Esophagus muscularis mucosa (tissue), 4 donors: Measurements from ENCODE around the gene CNTN5. TPM values are rescaled to one million over a fixed set of nuclear protein-coding genes. Genes with fewer than 3 reads are reported as not detected.
"Not testable (repeated sequence)": the region's sequence is repeated elsewhere in the genome, so short reads cannot be mapped to it uniquely, and the experiment has no call there.

Experiments used
- DNase-seq: peaks from one replicate; pipeline ENCODE4 v3.0.0-alpha.2; 2017; ENCODE audit errors: extremely low spot score
- H3K27ac ChIP-seq, 4 donors: fragments of 200-600 bp; sonication (generic); replicated peaks in 1 of 4; 1 replicate in 3 of 4; 2 replicates in 1 of 4; pipeline ENCODE4 v1.5.1; 2016 to 2019; ENCODE audit warnings: mild to moderate bottlenecking in 1 of 4
- H3K27me3 ChIP-seq, 4 donors: fragments of 200-600 bp; sonication (generic); one replicate each; pipeline versions ENCODE4 v1.5.1 to v1.6.0; 2016 to 2019
- H3K36me3 ChIP-seq, 4 donors: fragments of 200-600 bp; sonication (generic); one replicate each; pipeline ENCODE4 v1.5.1; 2016 to 2019
- H3K4me1 ChIP-seq, 4 donors: fragments of 200-600 bp; sonication (generic); one replicate each; pipeline ENCODE4 v1.5.1; 2016 to 2019
- H3K4me3 ChIP-seq, 4 donors: fragments of 200-600 bp; sonication (generic); 1 replicate in 2 of 4; 2 replicates in 2 of 4; pipeline ENCODE4 v1.5.1; 2016 to 2019; ENCODE audit warnings: mild to moderate bottlenecking in 4 of 4, moderate library complexity in 1 of 4
- H3K9me3 ChIP-seq, 4 donors: fragments of 200-600 bp; sonication (generic); 1 replicate in 3 of 4; 2 replicates in 1 of 4; pipeline ENCODE4 v1.5.1; 2016 to 2019
- CTCF ChIP-seq, 3 experiments: fragments of 200-600 bp in 2 of 3; fragments of 450-650 bp in 1 of 3; sonication (generic) in 2 of 3; IDR thresholded peaks; one replicate each; pipeline ENCODE4 v1.5.1; 2017 to 2019; ENCODE audit warnings: antibody characterized with exemption in 3 of 3, mild to moderate bottlenecking in 2 of 3, moderate library complexity in 1 of 3
- EP300 ChIP-seq: sonication (generic); formaldehyde crosslinking; IDR thresholded peaks from one replicate; pipeline ENCODE4 v1.6.1; 2017; ENCODE audit warnings: antibody characterized with exemption
- POLR2A ChIP-seq: fragments of 450-650 bp; IDR thresholded peaks from one replicate; pipeline ENCODE4 v1.6.1; 2017; ENCODE audit warnings: antibody characterized with exemption, moderate library complexity, mild to moderate bottlenecking, low read depth
- POLR2AphosphoS5 ChIP-seq, 2 donors: sonication (generic); formaldehyde crosslinking; IDR thresholded peaks; one replicate each; pipeline ENCODE4 v1.6.1; 2017; ENCODE audit warnings: antibody characterized with exemption in 2 of 2
- WGBS: methylation state at CpG from one replicate; pipeline ENCODE4 v1.1.5; 2018; 5-methylcytosine and 5-hydroxymethylcytosine counted together
- intact Hi-C: fragments of 100-400 bp; cut with DNase I; formaldehyde crosslinking; loops from one replicate; pipeline ENCODE4 v1.15.1; 2023
- total RNA-seq, 4 donors: library from RNA; depleted of rRNA; stranded (reverse); fragments of >200 nt; gene quantifications; one replicate each; pipeline versions ENCODE4 v1.1.0 to v1.2.1, GENCODE V29; 2016

CNTN5 gene
- total RNA-seq, 4 donors from 2014 or later, result 0.06 TPM; not detected in 3

- intact Hi-C loops, result no loop called here
- TF ChIP-seq POLR2A, result no peak
- TF ChIP-seq EP300, result no peak
- TF ChIP-seq POLR2AphosphoS5 (IDR thresholded peaks at IDR 0.05), result no peak
- no peak for TF ChIP-seq CTCF (IDR thresholded peaks at IDR 0.05)
- 52% methylated on average over 5 of the region's 5 CpGs for WGBS
- no peak for DNase-seq
- Histone ChIP-seq H3K36me3 (no peaks in the 10 kb centered on the region), H3K4me1 (no peaks in the 10 kb centered on the region), H3K4me3 (no peak overlapping the region), H3K9me3 (no peaks in the 10 kb centered on the region), H3K27me3 (no peaks in the 10 kb centered on the region), H3K27ac (no peak overlapping the region)
These were observed 1219.3 kb downstream of the CNTN5 start for GRCh38 chr11:100240025-100240539.

GRCh38 chr11:100247704-100248103 is 1227.0 kb downstream of the CNTN5 start:
- 90% methylated on average over 1 of the region's 1 CpG for WGBS
- Histone ChIP-seq H3K4me3 (no peak overlapping the region), H3K4me1 (no peaks in the 10 kb centered on the region), H3K36me3 (no peaks in the 10 kb centered on the region), H3K9me3 (no peaks in the 10 kb centered on the region), H3K27ac (no peak overlapping the region), H3K27me3 (no peaks in the 10 kb centered on the region)
- intact Hi-C loops, result no loop called here
- TF ChIP-seq CTCF (IDR thresholded peaks at IDR 0.05), result no peak
- TF ChIP-seq EP300, result no peak
- no peak for TF ChIP-seq POLR2AphosphoS5 (IDR thresholded peaks at IDR 0.05)
- no peak for TF ChIP-seq POLR2A
- DNase-seq, result no peak

- not testable (repeated sequence) for H3K4me3 ChIP-seq, H3K4me1 ChIP-seq, H3K36me3 ChIP-seq, H3K9me3 ChIP-seq, H3K27me3 ChIP-seq, DNase-seq, H3K27ac ChIP-seq
- intact Hi-C loops, result loop anchor here (10.0 kb wide), 1 partner anchor 713 kb away; no protein-coding TSS in a partner anchor
- WGBS, result 95% methylated on average over 1 of the region's 6 CpGs
These were observed 1236.6 kb downstream of the CNTN5 start for GRCh38 chr11:100257238-100257803.

GRCh38 chr11:100269516-100269915 is 1248.8 kb downstream of the CNTN5 start:
- no peaks in the 10 kb centered on the region for H3K36me3 ChIP-seq
- intact Hi-C loops, result no loop called here
- no peaks in the 10 kb centered on the region for H3K4me1 ChIP-seq
- no peak overlapping the region for H3K27ac ChIP-seq
- TF ChIP-seq EP300 (no peak), CTCF (IDR thresholded peaks at IDR 0.05) (no peak), POLR2A (no peak), POLR2AphosphoS5 (IDR thresholded peaks at IDR 0.05) (no peak)
- DNase-seq, result no peak
- WGBS, result 63% methylated on average over 1 of the region's 1 CpG
- no peaks in the 10 kb centered on the region for H3K27me3 ChIP-seq
- no peak overlapping the region for H3K4me3 ChIP-seq
- H3K9me3 ChIP-seq, result no peaks in the 10 kb centered on the region

GRCh38 chr11:100273066-100273815 is 1252.5 kb downstream of the CNTN5 start:
- no peaks in the 10 kb centered on the region for H3K4me1 ChIP-seq
- WGBS, result 88% methylated on average over 7 of the region's 16 CpGs
- no peaks in the 10 kb centered on the region for H3K9me3 ChIP-seq
- DNase-seq, result no peak
- H3K36me3 ChIP-seq, result no peaks in the 10 kb centered on the region
- H3K27me3 ChIP-seq, result no peaks in the 10 kb centered on the region
- H3K27ac ChIP-seq, result no peak overlapping the region
- H3K4me3 ChIP-seq, result no peak overlapping the region
- intact Hi-C loops, result no loop called here
- no peak for TF ChIP-seq POLR2AphosphoS5 (IDR thresholded peaks at IDR 0.05)
- TF ChIP-seq CTCF (IDR thresholded peaks at IDR 0.05), result no peak
- no peak for TF ChIP-seq POLR2A
- no peak for TF ChIP-seq EP300

GRCh38 chr11:100274466-100274865 is 1253.7 kb downstream of the CNTN5 start:
- H3K9me3 ChIP-seq, DNase-seq, H3K4me3 ChIP-seq, H3K4me1 ChIP-seq, H3K27me3 ChIP-seq, intact Hi-C loops, H3K27ac ChIP-seq, H3K36me3 ChIP-seq: not testable (repeated sequence)
- WGBS, result 81% methylated on average over 4 of the region's 4 CpGs
